HG02938 (cell line): ENCODE results near the gene STPG2.

Experiments
- ATAC-seq: cut with Tn5 transposase; IDR thresholded peaks from one replicate; pipeline ENCODE4 v1.9.1; 2021; ENCODE audit warnings: mild to moderate bottlenecking, moderate library complexity; ENCODE audit not compliant: unreplicated experiment

Gene STPG2

DNA sequence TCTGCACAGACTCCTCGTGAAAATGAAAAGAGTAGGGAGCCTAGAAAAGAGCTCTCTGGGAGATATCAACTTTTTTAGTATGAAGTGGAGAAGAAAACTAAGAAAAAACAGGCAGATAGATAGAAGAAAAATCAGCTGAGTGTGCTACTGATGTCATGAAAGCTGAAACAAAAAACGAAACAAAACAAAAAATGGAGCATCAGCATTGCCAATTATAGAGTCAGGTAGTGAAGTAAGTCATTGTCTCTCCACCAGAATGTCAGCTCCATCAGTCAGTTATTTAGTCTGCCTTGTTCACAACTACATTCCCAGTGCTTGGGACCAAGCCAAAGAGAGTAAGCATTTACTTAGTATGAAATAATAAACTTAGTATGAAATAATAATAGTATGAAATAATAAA lies 595.1 kb downstream of the STPG2 start:
- no peak for ATAC-seq

DNA sequence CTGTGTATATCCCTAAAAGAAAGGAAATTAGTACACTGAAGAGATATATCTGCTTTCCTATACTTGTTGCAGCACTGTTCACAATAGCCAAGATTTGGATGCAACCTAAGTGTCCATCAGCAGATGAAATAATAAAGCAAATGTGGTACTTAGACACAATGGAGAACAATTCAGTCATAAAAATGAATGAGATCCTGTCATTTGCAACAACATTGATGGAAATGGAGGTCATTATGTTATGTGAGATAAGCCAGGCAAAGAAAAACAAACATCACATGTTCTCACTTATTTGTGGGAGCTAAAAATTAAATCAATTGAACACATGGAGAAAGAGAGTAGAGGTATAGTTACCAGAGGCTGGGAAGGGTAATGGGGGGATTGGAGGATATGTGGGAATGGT lies 611.9 kb downstream of the STPG2 start:
- ATAC-seq, result no peak

DNA sequence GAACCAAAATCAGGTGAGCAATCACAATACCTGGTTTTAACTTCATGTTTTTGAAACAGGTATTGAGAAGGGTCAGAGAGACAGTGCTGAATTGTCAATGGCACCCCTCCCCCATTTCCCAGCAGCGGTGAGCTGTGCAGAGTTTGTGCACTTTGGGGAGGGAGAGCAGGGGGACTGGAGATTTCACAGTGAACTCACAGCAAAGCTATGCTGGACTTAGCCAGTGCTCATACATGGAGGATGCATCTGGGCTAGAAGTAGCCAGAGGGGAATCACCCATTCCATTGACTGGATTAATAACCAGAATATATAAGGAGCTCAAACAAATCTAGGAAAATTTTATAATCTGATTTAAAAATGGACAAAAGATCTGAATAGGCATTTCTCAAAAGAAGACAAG lies 612.6 kb downstream of the STPG2 start:
- no peak for ATAC-seq

DNA sequence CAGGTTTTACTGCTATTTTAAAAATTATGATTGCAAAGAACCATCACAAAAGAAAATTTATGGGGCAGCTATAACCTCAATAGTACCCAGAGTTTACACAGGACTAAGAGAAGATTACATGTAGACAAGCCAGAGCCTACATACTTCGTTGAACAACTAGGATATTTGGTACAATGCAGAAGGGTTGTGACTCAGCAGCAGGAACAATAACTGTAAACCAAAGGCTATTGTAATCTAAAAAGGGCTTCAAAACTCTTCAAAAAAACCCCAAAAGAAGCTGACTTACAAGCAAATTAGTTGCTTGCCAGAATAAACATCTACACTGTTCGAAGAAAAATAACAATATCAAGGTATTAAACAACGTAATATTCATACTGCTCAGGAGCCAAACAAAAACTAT lies 618.0 kb downstream of the STPG2 start:
- no peak for ATAC-seq

DNA sequence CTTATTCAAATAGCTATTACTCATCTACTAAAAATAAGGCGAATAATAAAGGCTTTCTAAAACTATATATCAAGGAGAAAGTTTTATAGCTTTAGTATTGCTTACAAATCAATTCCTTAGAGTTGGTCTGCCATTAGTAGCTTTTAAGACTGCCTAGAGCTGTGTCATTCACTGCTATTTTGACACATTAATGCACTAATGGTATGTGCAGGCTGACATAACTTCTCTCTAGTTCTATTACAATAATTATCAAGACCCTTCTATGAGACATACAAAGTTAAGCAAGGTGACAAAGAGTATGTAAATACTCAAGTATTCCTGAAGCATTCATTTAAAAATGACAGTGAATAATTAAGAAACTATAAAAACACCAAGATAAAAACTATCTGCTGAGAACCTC lies 625.3 kb downstream of the STPG2 start:
- no peak for ATAC-seq

DNA sequence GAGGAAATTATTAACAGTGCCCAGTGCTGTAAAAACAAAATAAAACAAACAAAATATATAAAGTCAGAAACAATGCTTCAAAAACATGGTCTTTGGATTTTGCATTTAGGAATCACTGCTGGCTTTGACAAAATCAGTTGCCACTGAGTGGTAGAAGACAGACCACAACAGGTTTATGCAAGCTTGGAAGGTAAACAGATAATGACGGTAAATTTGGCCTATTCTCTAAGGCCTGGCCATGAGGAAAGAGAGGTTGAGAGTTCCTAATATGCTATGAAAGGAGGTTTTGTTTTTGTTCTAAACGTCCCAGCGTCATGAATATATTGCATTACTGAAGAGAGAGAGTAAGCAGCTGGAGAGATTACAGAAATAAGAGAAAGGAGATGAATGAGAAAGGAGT lies 629.4 kb downstream of the STPG2 start:
- ATAC-seq, result no peak
